HepG2 (cell line): ENCODE data around the gene FAM174C. TPM values are rescaled to one million over a fixed set of nuclear protein-coding genes. Genes with fewer than 3 reads are reported as not detected.

Source experiments
- ATAC-seq: fragments of 200-7000 bp; cut with Tn5 transposase; 3 replicates; pipeline ENCODE4 v1.9.1; 2020; ENCODE audit warnings: mild to moderate bottlenecking, moderate library complexity
- BruUV-seq: library from RNA; stranded (reverse); fragments of 400-500 nt; replicated peaks from 2 replicates; lab custom pipeline; 2021; lab: Mats Ljungman, UMichigan
- CTCF ChIA-PET: fragments of 300-600 bp; formaldehyde crosslinking; extraction: SDS; loops from one replicate; lab custom pipeline; 2021; ENCODE audit warnings: low total read pairs, inconsistent platforms, low intra/inter-chr PET ratio; lab: Yijun Ruan, JAX
- POLR2A ChIA-PET: fragments of 350-600 bp; sonication (Branson Sonifier 250); formaldehyde crosslinking; loops from one replicate; lab custom pipeline; 2020; ENCODE audit warnings: antibody characterized with exemption, inconsistent platforms; lab: Yijun Ruan, JAX
- DNase-seq: peaks from one replicate; pipeline ENCODE4 v3.0.0-alpha.2; 2015; ENCODE audit warnings: low spot score
- FAIRE-seq: peaks from 3 replicates; lab custom pipeline; 2011; peaks lifted over from hg19 to GRCh38; lab: Jason Lieb, UNC
- H2AFZ ChIP-seq: one replicate; pipeline ENCODE4 v1.6.1; 2011; ENCODE audit warnings: low read length, inconsistent platforms
- H3K27ac ChIP-seq: fragments of 300-600 bp; 3 replicates; pipeline ENCODE4 v1.8.0; 2011; ENCODE audit warnings: mixed run types, mild to moderate bottlenecking, mixed read lengths, low read length, inconsistent platforms; ENCODE audit not compliant: insufficient read depth; ENCODE audit errors: extremely low read length
- H3K27me3 ChIP-seq, 2 experiments: fragments of 200-600 bp in 1 of 2; 2 replicates in 1 of 2; 3 replicates in 1 of 2; pipeline versions ENCODE4 v1.6.0 to v1.8.0; 2011; ENCODE audit warnings: low read length in 2 of 2, mild to moderate bottlenecking in 2 of 2, moderate library complexity in 2 of 2, inconsistent platforms in 1 of 2; ENCODE audit not compliant: insufficient read depth in 2 of 2, control insufficient read depth in 1 of 2
- H3K36me3 ChIP-seq, 2 experiments: fragments of 200-600 bp in 1 of 2; replicated peaks in 1 of 2; 2 replicates in 1 of 2; 3 replicates in 1 of 2; pipeline versions ENCODE4 v1.5.1 to v1.8.0; 2011; ENCODE audit warnings: low read length in 2 of 2, inconsistent platforms in 1 of 2; ENCODE audit not compliant: insufficient read depth in 2 of 2, control insufficient read depth in 1 of 2
- H3K4me1 ChIP-seq: 2 replicates; pipeline ENCODE4 v1.5.1; 2012; ENCODE audit warnings: low read length, inconsistent platforms; ENCODE audit not compliant: insufficient read depth
- H3K4me2 ChIP-seq: 2 replicates; pipeline ENCODE4 v1.6.0; 2011; ENCODE audit warnings: low read depth, low read length, inconsistent platforms
- H3K4me3 ChIP-seq, 3 experiments: fragments of 200-600 bp in 1 of 3; sonication (generic), shearing (Covaris generic) in 1 of 3; replicated peaks in 1 of 3; 2 replicates each; pipeline ENCODE4 v1.5.1; 2011 to 2016; ENCODE audit warnings: low read length in 3 of 3, inconsistent platforms in 2 of 3, low read depth in 2 of 3, mild to moderate bottlenecking in 2 of 3, control low read depth in 1 of 3, mixed read lengths in 1 of 3; ENCODE audit not compliant: insufficient read depth in 1 of 3
- H3K79me2 ChIP-seq: one replicate; pipeline ENCODE4 v1.6.1; 2011; ENCODE audit warnings: low read length, inconsistent platforms; ENCODE audit not compliant: insufficient read depth
- H3K9ac ChIP-seq: 2 replicates; pipeline ENCODE4 v1.6.0; 2011; ENCODE audit warnings: mild to moderate bottlenecking, low read depth, low read length, inconsistent platforms; ENCODE audit not compliant: insufficient read depth
- H3K9me3 ChIP-seq: 2 replicates; pipeline ENCODE4 v1.5.1; 2012; ENCODE audit warnings: mild to moderate bottlenecking, low read length
- H4K20me1 ChIP-seq: 2 replicates; pipeline ENCODE4 v1.6.0; 2011; ENCODE audit warnings: inconsistent platforms, mild to moderate bottlenecking, low read length, moderate library complexity; ENCODE audit not compliant: insufficient read depth
- AKAP8 ChIP-seq: sonication (generic); formaldehyde crosslinking; IDR thresholded peaks from 2 replicates; pipeline ENCODE4 v1.5.1; 2020; ENCODE audit warnings: mild to moderate bottlenecking, missing genetic modification reagents
- CC2D1A ChIP-seq: sonication (generic); formaldehyde crosslinking; IDR thresholded peaks from 2 replicates; pipeline ENCODE4 v1.8.1; 2023; ENCODE audit warnings: mild to moderate bottlenecking, missing genetic modification reagents
- NKX3-1 ChIP-seq: sonication (generic); formaldehyde crosslinking; IDR thresholded peaks from 2 replicates; pipeline ENCODE4 v1.5.0; 2020; ENCODE audit warnings: missing genetic modification reagents
- NR1H2 ChIP-seq: sonication (generic); formaldehyde crosslinking; IDR thresholded peaks from 2 replicates; pipeline ENCODE4 v1.8.1; 2022; ENCODE audit warnings: low read depth, missing genetic modification reagents, borderline replicate concordance
- PHB2 ChIP-seq: fragments of 450-650 bp; IDR thresholded peaks from 2 replicates; pipeline ENCODE4 v1.6.1; 2018; ENCODE audit not compliant: partially characterized antibody
- RFX3 ChIP-seq: IDR thresholded peaks from 2 replicates; pipeline ENCODE4 v1.6.1; 2016; ENCODE audit warnings: missing biosample characterization, missing genetic modification reagents
- SNAI1 ChIP-seq: sonication (generic); formaldehyde crosslinking; IDR thresholded peaks from 2 replicates; pipeline ENCODE4 v1.5.0; 2020; ENCODE audit warnings: mild to moderate bottlenecking, missing genetic modification reagents, borderline replicate concordance
- ZBTB25 ChIP-seq: IDR thresholded peaks from 2 replicates; pipeline ENCODE4 v1.6.1; 2018; ENCODE audit warnings: missing genetic modification reagents
- ZNF121 ChIP-seq: sonication (generic); formaldehyde crosslinking; IDR thresholded peaks from 2 replicates; pipeline ENCODE4 v1.5.0; 2020; ENCODE audit warnings: mild to moderate bottlenecking, missing genetic modification reagents
- ZNF547 ChIP-seq: sonication (generic); formaldehyde crosslinking; IDR thresholded peaks from 2 replicates; pipeline ENCODE4 v1.5.1; 2020; ENCODE audit warnings: mild to moderate bottlenecking, missing genetic modification reagents
- ZNF577 ChIP-seq: sonication (generic); formaldehyde crosslinking; IDR thresholded peaks from 2 replicates; pipeline ENCODE4 v1.4.0; 2020; ENCODE audit warnings: mild to moderate bottlenecking, low read depth, missing genetic modification reagents, borderline replicate concordance
- ZNF737 ChIP-seq: sonication (generic); formaldehyde crosslinking; IDR thresholded peaks from 2 replicates; pipeline ENCODE4 v1.5.0; 2020; ENCODE audit warnings: missing genetic modification reagents, mild to moderate bottlenecking, borderline replicate concordance
- WGBS: methylation state at CpG from one replicate; pipeline ENCODE4 v1.1.6; 2017; ENCODE audit warnings: low lambda C conversion rate; 5-methylcytosine and 5-hydroxymethylcytosine counted together
- in situ Hi-C: cut with HindIII; loops from 2 replicates; pipeline ENCODE4 v1.10.0; 2017; ENCODE audit warnings: low pct_unique_long_range_greater_than_20kb; ENCODE audit not compliant: extremely low pct_ligation_motif_present
- intact Hi-C: fragments of 100-400 bp; cut with micrococcal nuclease; formaldehyde crosslinking; loops from one replicate; pipeline ENCODE4 v1.10.0; 2022; ENCODE audit not compliant: unreplicated experiment
- polyA plus RNA-seq, 8 experiments: library from polyadenylated mRNA; depleted of rRNA in 3 of 8; stranded (reverse) in 7 of 8; unstranded in 1 of 8; fragments of >200 nt; fragmentation: Illumina TruSeq in 4 of 8; extraction: Trizol in 4 of 8; gene quantifications; 2 replicates each; pipeline versions ENCODE4 v1.2.1 to v1.2.3, GENCODE V29; 2011 to 2016; ENCODE audit warnings: low read depth in 4 of 8, missing spikeins in 1 of 8, mixed read lengths in 1 of 8; ENCODE audit not compliant: insufficient read depth in 1 of 8
- total RNA-seq, 5 experiments: library from RNA; depleted of rRNA; stranded (reverse); fragments of >200 nt; fragmentation: Illumina TruSeq; extraction: Trizol; gene quantifications; 2 replicates each; pipeline ENCODE4 v1.2.3, GENCODE V29; 2016; ENCODE audit warnings: low read depth in 1 of 5

FAM174C gene
- total and polyA plus RNA-seq, 2 of the 13 experiments (the other 11 are each of a cell fraction or from before 2014, with no cell fraction given), result 19.5 to 31.3 TPM

- BruUV-seq, result no TSS peak
- Histone ChIP-seq H3K4me3 (no peak overlapping the region), H3K4me1 (peaks cover 37% of the 10 kb centered on the region), H3K27me3 (no peaks in the 10 kb centered on the region), H4K20me1 (peaks cover 5% of the 10 kb centered on the region; the same call in 1 of the 2 replicates), H3K79me2 (peaks cover 6% of the 10 kb centered on the region), H3K4me2 (no peak overlapping the region), H3K36me3 (peaks cover 9 to 29% of the 10 kb centered on the region in 2 experiments; a peak in 4 of 5 replicates), H3K9me3 (no peaks in the 10 kb centered on the region), H3K9ac (no peak overlapping the region), H2AFZ (no peak overlapping the region), H3K27ac (no peak overlapping the region)
- ChIA-PET POLR2A (no interaction called here), CTCF (no interaction called here)
- FAIRE-seq, result no peak
- TF ChIP-seq ZBTB25 (CRISPR knock-in tag) (no peak), RFX3 (CRISPR knock-in tag) (no peak), AKAP8 (CRISPR knock-in tag) (no peak), ZNF737 (CRISPR knock-in tag) (no peak), PHB2 (no peak), NKX3-1 (CRISPR knock-in tag) (no peak), ZNF547 (CRISPR knock-in tag) (no peak), ZNF577 (CRISPR knock-in tag) (no peak), CC2D1A (CRISPR knock-in tag) (no peak), ZNF121 (CRISPR knock-in tag) (no peak), NR1H2 (CRISPR knock-in tag) (no peak), SNAI1 (no peak)
- intact Hi-C loops (loop anchor here (2.0 kb wide), 1 partner anchor 37 kb away; no protein-coding TSS in a partner anchor), in situ Hi-C loops (loop anchor here (5.0 kb wide), 1 partner anchor 36 kb away; the partner anchor contains the start of gene ATP5F1D)
- 96% methylated on average over 10 of the region's 12 CpGs for WGBS
- DNase-seq, result no peak
- no peak for ATAC-seq
Observed at GRCh38 chr19:1278074-1278473, 2.7 kb downstream of the FAM174C start.
